Measurements from ENCODE around the gene MRPL55. TPM values are rescaled to one million over a fixed set of nuclear protein-coding genes. Genes with fewer than 3 reads are reported as not detected.

Gene MRPL55
- total RNA-seq, 1 donor from 2014 or later, result 56.9 TPM

GRCh38 chr1:228085287-228085951 lies 23.7 kb downstream of the MRPL55 start:
- Mint-ChIP-seq H3K4me3 (peak overlapping the region; percentile 97), H3K4me1 (peaks cover 59% of the 10 kb centered on the region), H3K27ac (peak overlapping the region; percentile 99), H3K9me3 (no peaks in the 10 kb centered on the region), H3K27me3 (ENCODE audit: low read depth) (no peaks in the 10 kb centered on the region), H3K36me3 (no peaks in the 10 kb centered on the region)
- TF ChIP-seq, protein P1, sequence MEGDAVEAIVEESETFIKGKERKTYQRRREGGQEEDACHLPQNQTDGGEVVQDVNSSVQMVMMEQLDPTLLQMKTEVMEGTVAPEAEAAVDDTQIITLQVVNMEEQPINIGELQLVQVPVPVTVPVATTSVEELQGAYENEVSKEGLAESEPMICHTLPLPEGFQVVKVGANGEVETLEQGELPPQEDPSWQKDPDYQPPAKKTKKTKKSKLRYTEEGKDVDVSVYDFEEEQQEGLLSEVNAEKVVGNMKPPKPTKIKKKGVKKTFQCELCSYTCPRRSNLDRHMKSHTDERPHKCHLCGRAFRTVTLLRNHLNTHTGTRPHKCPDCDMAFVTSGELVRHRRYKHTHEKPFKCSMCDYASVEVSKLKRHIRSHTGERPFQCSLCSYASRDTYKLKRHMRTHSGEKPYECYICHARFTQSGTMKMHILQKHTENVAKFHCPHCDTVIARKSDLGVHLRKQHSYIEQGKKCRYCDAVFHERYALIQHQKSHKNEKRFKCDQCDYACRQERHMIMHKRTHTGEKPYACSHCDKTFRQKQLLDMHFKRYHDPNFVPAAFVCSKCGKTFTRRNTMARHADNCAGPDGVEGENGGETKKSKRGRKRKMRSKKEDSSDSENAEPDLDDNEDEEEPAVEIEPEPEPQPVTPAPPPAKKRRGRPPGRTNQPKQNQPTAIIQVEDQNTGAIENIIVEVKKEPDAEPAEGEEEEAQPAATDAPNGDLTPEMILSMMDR (IDR thresholded peaks at IDR 0.05; ENCODE audit: unreplicated experiment), result no peak
- no peak for DNase-seq (ENCODE audit: low spot score in 2 of 2, unreplicated experiment in 2 of 2)

- peaks cover 57% of the 10 kb centered on the region for H3K4me1 Mint-ChIP-seq
- TF ChIP-seq, protein P1 (IDR thresholded peaks at IDR 0.05; ENCODE audit: unreplicated experiment), result no peak
- no peak for DNase-seq (ENCODE audit: low spot score in 2 of 2, unreplicated experiment in 2 of 2)
Measured at GRCh38 chr1:228084797-228085196, 24.3 kb downstream of the MRPL55 start.

DNA sequence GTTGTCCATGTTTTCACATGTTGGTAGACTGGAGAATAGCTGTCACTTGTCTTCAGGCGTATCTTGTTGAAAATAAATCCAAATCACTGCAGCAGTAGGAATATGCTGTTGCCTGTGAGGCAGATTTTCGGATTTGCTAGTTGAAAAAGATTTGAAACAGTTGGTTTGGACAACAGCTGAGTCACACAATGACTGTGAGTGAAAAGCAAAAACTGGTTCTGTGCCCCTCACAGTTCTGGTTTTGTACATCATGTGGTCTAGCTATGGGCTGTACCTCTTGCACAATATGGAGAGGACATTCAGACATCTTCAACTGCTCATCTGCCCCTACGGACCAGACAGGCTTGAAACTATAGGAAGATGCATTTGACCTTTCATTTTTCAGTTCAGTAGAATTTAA lies 24.8 kb downstream of the MRPL55 start:
- peak overlapping the region; percentile 99 for H3K27ac Mint-ChIP-seq

More at GRCh38 chr1:228084797-228085196, 24.3 kb downstream of the MRPL55 start:
- no peaks in the 10 kb centered on the region for H3K36me3 Mint-ChIP-seq
- no peaks in the 10 kb centered on the region for H3K27me3 Mint-ChIP-seq (ENCODE audit: low read depth)
- peak overlapping the region; percentile 99 for H3K27ac Mint-ChIP-seq
- peak overlapping the region; percentile 97 for H3K4me3 Mint-ChIP-seq
- no peaks in the 10 kb centered on the region for H3K9me3 Mint-ChIP-seq

DNA sequence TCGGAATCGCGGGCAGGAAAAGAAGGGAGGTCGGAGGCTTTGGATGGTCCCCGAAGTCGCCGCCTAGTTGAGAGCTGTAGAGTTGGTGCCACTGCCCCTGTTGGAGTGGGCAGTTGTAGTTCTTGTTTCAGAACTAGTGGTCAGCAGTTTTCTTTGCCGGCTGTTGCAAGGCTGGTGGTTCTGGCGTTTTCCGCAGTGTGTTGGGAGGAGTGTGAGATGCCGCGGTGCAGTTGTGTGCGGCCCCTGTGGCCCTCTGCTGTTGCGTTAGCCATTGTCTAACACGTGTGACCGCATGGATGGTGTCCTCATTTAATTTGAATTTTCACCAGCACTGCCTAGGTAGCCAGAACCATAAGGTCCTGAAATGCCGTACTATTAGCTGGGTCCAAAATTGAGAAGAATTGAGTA lies 25.2 kb downstream of the MRPL55 start:
- peak overlapping the region; percentile 99 for H3K27ac Mint-ChIP-seq
- TF ChIP-seq, protein P1 (IDR thresholded peaks at IDR 0.05; ENCODE audit: unreplicated experiment), result no peak
- H3K36me3 Mint-ChIP-seq, result no peaks in the 10 kb centered on the region
- peak overlapping the region; percentile 97 for H3K4me3 Mint-ChIP-seq
- H3K9me3 Mint-ChIP-seq, result no peaks in the 10 kb centered on the region
- no peak for DNase-seq (ENCODE audit: low spot score in 2 of 2, unreplicated experiment in 2 of 2)
- no peaks in the 10 kb centered on the region for H3K27me3 Mint-ChIP-seq (ENCODE audit: low read depth)
- H3K4me1 Mint-ChIP-seq, result peaks cover 50% of the 10 kb centered on the region

More for the DNA sequence above, 24.8 kb downstream of the MRPL55 start:
- no peaks in the 10 kb centered on the region for H3K36me3 Mint-ChIP-seq
- DNase-seq (ENCODE audit: low spot score in 2 of 2, unreplicated experiment in 2 of 2), result no peak
- H3K4me3 Mint-ChIP-seq, result peak overlapping the region; percentile 97
- H3K9me3 Mint-ChIP-seq, result no peaks in the 10 kb centered on the region
- H3K27me3 Mint-ChIP-seq (ENCODE audit: low read depth), result no peaks in the 10 kb centered on the region
- peaks cover 55% of the 10 kb centered on the region for H3K4me1 Mint-ChIP-seq
- TF ChIP-seq, protein P1 (IDR thresholded peaks at IDR 0.05; ENCODE audit: unreplicated experiment), result no peak

- peak in 1 of 2 experiments; percentile 50 for DNase-seq (ENCODE audit: low spot score in 2 of 2, unreplicated experiment in 2 of 2)
- no peaks in the 10 kb centered on the region for H3K36me3 Mint-ChIP-seq
- H3K27ac Mint-ChIP-seq, result peak overlapping the region; percentile 99
- H3K4me3 Mint-ChIP-seq, result peak overlapping the region; percentile 97
- no peaks in the 10 kb centered on the region for H3K9me3 Mint-ChIP-seq
- peaks cover 46% of the 10 kb centered on the region for H3K4me1 Mint-ChIP-seq
- no peaks in the 10 kb centered on the region for H3K27me3 Mint-ChIP-seq (ENCODE audit: low read depth)
- TF ChIP-seq, protein P1 (IDR thresholded peaks at IDR 0.05; ENCODE audit: unreplicated experiment), result no peak
Measured at GRCh38 chr1:228082918-228083870, 25.9 kb downstream of the MRPL55 start.

All from mesothelial cell of epicardium (in vitro differentiated cells).